ENCODE data around the gene TMEM198. TPM values are rescaled to one million over a fixed set of nuclear protein-coding genes. Genes with fewer than 3 reads are reported as not detected.

TMEM198 gene
- total RNA-seq, 2 donors from 2014 or later: 3.0 to 3.2 TPM

DNA sequence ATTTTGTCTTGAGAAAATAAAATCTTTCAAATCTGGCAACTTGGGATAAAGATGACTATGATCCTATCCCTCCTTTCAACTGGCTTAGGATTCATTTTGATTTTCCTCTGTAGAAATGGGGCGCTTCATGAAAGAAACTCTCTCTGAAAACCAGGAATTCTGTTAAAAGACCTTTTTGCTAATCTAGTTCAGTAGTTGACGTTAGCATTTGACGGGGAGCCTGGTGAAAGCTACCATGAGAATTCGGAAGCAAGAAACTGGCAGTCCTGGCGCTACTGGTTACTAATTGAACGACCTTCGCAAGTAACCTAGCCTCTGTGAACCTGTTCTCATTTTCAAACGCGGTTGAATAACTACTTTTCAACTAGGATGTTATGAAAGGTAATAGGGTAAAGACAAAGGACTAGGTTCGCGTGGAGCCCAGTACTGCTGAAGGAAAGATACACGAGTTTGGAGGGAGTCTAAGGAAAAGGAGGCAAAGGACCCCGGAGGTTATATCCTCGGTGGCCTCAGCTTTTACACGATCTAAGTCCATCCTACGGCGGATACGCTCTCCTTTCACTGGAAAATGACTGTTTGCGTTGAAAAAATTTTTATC is 53.2 kb downstream of the TMEM198 start:
- DNase-seq (ENCODE audit: low spot score): no peak
- intact Hi-C loops (cut with DNase I): no loop called here

DNA sequence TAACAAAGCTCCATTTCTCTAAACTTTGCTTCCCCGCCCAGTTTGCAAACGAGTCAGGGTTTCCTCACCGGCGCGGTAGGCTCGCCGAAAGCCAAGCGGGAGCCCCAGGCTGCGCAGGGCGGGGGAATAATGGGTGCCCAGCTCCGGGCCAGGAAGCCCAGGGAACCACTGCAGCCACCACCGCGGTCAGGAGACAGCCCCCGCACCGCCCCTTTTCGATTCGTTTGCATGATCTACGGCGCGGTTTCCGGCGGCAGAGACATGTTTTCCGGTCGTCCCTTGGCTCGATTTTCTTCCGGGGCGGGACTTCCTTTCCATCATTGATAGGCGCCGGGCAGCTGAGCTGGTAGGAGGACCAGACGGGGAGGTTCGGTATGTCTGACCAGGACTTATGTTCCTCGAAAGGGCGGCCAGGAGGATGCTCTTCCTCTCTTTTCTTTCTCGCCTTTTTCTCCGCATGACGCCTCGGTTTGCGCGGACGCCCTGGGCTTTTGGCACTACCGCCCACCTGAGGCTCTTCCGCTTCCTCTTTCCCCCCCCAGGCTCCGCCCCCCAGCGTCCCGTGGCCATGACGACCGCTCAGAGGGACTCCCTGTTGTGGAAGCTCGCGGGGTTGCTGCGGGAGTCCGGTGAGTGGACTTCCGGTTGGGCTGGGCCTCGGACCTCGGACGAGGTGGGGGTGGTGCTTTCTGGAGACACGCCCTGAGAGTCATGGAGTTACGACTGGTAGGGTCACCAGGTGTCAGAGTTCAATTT is 53.9 kb downstream of the TMEM198 start, which contains the start of gene STK11IP:
Gene STK11IP, plus strand, starts transcription at position 306 of the 756 bp plus-strand sequence. Its CDS starts 263 bp downstream, at position 569.
- peak; percentile 99 for DNase-seq (ENCODE audit: low spot score)
- intact Hi-C loops (cut with DNase I): no loop called here

DNA sequence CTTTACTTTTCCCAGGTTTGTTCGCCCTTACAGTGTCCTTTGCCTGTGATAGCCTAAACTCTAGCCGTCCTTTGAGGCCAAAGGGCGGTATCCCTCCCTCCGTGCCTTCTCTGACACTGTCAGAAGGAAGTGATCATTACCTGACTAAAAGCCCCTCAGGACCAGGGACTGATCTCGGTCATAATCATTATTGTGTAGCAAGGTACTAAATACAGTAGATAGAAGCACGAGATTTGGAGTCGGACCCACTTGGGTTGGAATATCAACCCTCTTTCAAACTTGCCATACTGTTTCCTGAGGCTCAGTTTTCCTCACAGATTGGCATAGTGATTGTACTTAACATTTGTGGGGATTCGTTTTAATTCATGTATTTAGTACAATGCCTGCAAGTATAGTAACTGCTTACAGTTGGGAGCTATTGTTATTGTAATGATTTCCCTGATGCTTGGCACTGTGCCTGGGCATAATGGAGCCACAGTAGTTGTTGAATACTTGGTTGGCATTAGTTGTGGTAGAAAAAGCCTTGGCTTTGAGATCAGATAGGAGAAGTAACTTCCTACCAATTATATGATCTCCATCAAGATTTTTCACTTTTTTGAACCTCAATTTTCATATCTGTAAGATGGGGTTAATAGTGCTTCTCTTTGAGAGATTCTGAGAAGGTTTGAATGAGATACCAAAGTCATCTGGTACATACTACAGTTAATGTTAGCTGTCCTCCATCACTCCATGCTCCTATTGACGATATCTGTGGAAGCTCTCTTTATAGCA is 54.7 kb downstream of the TMEM198 start:
- intact Hi-C loops (cut with DNase I): no loop called here
- DNase-seq (ENCODE audit: low spot score): no peak

Small RNAs within 50 kb of the gene (microRNA-seq; reads per million reads assigned to microRNA genes)
- gene MIR3132 (ENCODE audit: borderline microRNAs expressed in 2 of 2): 0 to 0.65 reads per million in 2 donors

Other genes starting within 250 kb of the TMEM198 start
- gene PTPRN, start 234.6 kb upstream of the TMEM198 start, total RNA-seq: not detected
- gene RESP18, start 211.3 kb upstream of the TMEM198 start, total RNA-seq: not detected
- gene DNPEP, start 156.1 kb upstream of the TMEM198 start, total RNA-seq: 10 to 100 TPM; 41.9 to 44.0 TPM
- 1,000 to 10,000 TPM; 6,561 to 7,652 TPM for gene DES, start 125.7 kb upstream of the TMEM198 start, total RNA-seq
- 100 to 1,000 TPM; 175 to 217 TPM for gene SPEG, start 109.2 kb upstream of the TMEM198 start, total RNA-seq
- 10 to 100 TPM; 33.9 to 42.8 TPM for gene GMPPA, start 45.1 kb upstream of the TMEM198 start, total RNA-seq
- under 1 TPM in 1 of 2 donors, not detected in 1; 0.38 TPM for gene ASIC4, start 29.5 kb upstream of the TMEM198 start, total RNA-seq
- 10 to 100 TPM; 42.9 to 51.1 TPM for gene CHPF, start 219 bp upstream of the TMEM198 start, total RNA-seq
- gene OBSL1, start 27.5 kb downstream of the TMEM198 start, total RNA-seq: 10 to 100 TPM; 40.7 to 57.7 TPM
- under 1 TPM in 1 of 2 donors, not detected in 1; 0.37 TPM for gene INHA, start 28.3 kb downstream of the TMEM198 start, total RNA-seq
- gene STK11IP, start 53.8 kb downstream of the TMEM198 start, total RNA-seq: 10 to 100 TPM; 18.6 to 22.4 TPM
- 10 to 100 TPM in 1 of 2 donors, 1 to 10 TPM in 1; 6.2 to 10.1 TPM for gene SLC4A3, start 83.6 kb downstream of the TMEM198 start, total RNA-seq

All from posterior vena cava (tissue), 2 donors.